PC-3 (cell line): ENCODE data around the gene ARMC3. TPM values are rescaled to one million over a fixed set of nuclear protein-coding genes. Genes with fewer than 3 reads are reported as not detected.

Source experiments
- ATAC-seq: fragments of 200-7000 bp; cut with Tn5 transposase; 2 replicates; pipeline ENCODE4 v1.9.1; 2020; ENCODE audit warnings: mild to moderate bottlenecking, moderate library complexity
- BruUV-seq: library from RNA; stranded (reverse); fragments of 400-500 nt; replicated peaks from 2 replicates; lab custom pipeline; 2021; lab: Mats Ljungman, UMichigan
- CTCF ChIA-PET: fragments of 300-600 bp; sonication (Branson Sonifier 250); formaldehyde crosslinking; loops from one replicate; lab custom pipeline; 2022; ENCODE audit warnings: antibody characterized with exemption; lab: Charles Lee
- POLR2A ChIA-PET: fragments of 300-600 bp; sonication (Branson Sonifier 250); formaldehyde crosslinking; loops from one replicate; lab custom pipeline; 2022; ENCODE audit warnings: antibody characterized with exemption; ENCODE audit not compliant: unreplicated experiment; lab: Charles Lee
- DNase-seq: peaks from one replicate; pipeline ENCODE4 v3.0.0-alpha.2; 2015
- H2AFZ ChIP-seq: fragments of 300-600 bp; sonication (generic); 2 replicates; pipeline ENCODE4 v1.6.0; 2016; ENCODE audit warnings: antibody characterized with exemption, low read length
- H3F3A ChIP-seq: fragments of 300-600 bp; sonication (generic); one replicate; pipeline ENCODE4 v1.6.0; 2017; ENCODE audit warnings: antibody characterized with exemption, low read length, control low read depth, mild to moderate bottlenecking; ENCODE audit not compliant: unreplicated experiment
- H3K27ac ChIP-seq: fragments of 300-600 bp; sonication (generic); 2 replicates; pipeline ENCODE4 v1.5.1; 2016; ENCODE audit warnings: mild to moderate bottlenecking, low read length
- H3K27me3 ChIP-seq: fragments of 300-600 bp; sonication (generic); 2 replicates; pipeline ENCODE4 v1.6.1; 2016; ENCODE audit warnings: low read length, mixed read lengths
- H3K36me3 ChIP-seq: fragments of 300-600 bp; sonication (generic); 2 replicates; pipeline ENCODE4 v1.6.1; 2016; ENCODE audit warnings: low read depth, mixed run types, low read length, mixed read lengths
- H3K4me1 ChIP-seq: fragments of 300-600 bp; sonication (generic); 2 replicates; pipeline ENCODE4 v1.5.1; 2016; ENCODE audit warnings: low read length; ENCODE audit not compliant: insufficient read depth
- H3K4me2 ChIP-seq: fragments of 300-600 bp; sonication (generic); 2 replicates; pipeline ENCODE4 v1.6.0; 2016; ENCODE audit warnings: low read length
- H3K4me3 ChIP-seq: fragments of 300-600 bp; sonication (generic); 2 replicates; pipeline ENCODE4 v1.5.1; 2016; ENCODE audit warnings: mild to moderate bottlenecking, low read length, mixed read lengths
- H3K79me2 ChIP-seq: fragments of 300-600 bp; sonication (generic); 2 replicates; pipeline ENCODE4 v1.6.1; 2017; ENCODE audit warnings: low read length, mixed read lengths
- H3K9ac ChIP-seq: fragments of 300-600 bp; sonication (generic); 2 replicates; pipeline ENCODE4 v1.6.0; 2016; ENCODE audit warnings: mild to moderate bottlenecking, low read length
- H3K9me2 ChIP-seq: fragments of 300-600 bp; sonication (generic); replicated peaks from 2 replicates; pipeline ENCODE4 v1.6.1; 2016; ENCODE audit warnings: mixed run types, low read length, mixed read lengths
- H3K9me3 ChIP-seq: fragments of 300-600 bp; sonication (generic); 2 replicates; pipeline ENCODE4 v1.6.1; 2016; ENCODE audit warnings: low read length, mixed read lengths
- H4K20me1 ChIP-seq: fragments of 300-600 bp; sonication (generic); 2 replicates; pipeline ENCODE4 v1.6.1; 2016; ENCODE audit warnings: low read length, mixed read lengths
- EZH2 ChIP-seq: fragments of 300-600 bp; sonication (generic); IDR thresholded peaks from one replicate; pipeline ENCODE4 v1.6.1; 2017; ENCODE audit warnings: antibody characterized with exemption, mild to moderate bottlenecking, low read length; ENCODE audit not compliant: unreplicated experiment
- EZH2phosphoT487 ChIP-seq: fragments of 300-600 bp; sonication (generic); IDR thresholded peaks from 2 replicates; pipeline ENCODE4 v1.6.1; 2018; ENCODE audit warnings: mild to moderate bottlenecking, antibody characterized with exemption, low read length, borderline replicate concordance
- intact Hi-C: fragments of 100-400 bp; cut with micrococcal nuclease; formaldehyde crosslinking; loops from 2 replicates; pipeline ENCODE4 v1.9.0; 2023
- total RNA-seq: library from RNA; depleted of rRNA; stranded (reverse); fragments of >200 nt; gene quantifications from 2 replicates; pipeline ENCODE4 v1.2.3, GENCODE V29; 2014
- TF ChIP-seq, protein P1 (sequence below): fragments of 300-600 bp; sonication (generic); conservative IDR thresholded peaks from 2 replicates; pipeline ENCODE4 v1.5.1; 2017; ENCODE audit warnings: antibody characterized with exemption, low read depth, mild to moderate bottlenecking, low read length

Gene ARMC3
- total RNA-seq, 1 experiment from 2014 or later, result 0.18 TPM

DNA sequence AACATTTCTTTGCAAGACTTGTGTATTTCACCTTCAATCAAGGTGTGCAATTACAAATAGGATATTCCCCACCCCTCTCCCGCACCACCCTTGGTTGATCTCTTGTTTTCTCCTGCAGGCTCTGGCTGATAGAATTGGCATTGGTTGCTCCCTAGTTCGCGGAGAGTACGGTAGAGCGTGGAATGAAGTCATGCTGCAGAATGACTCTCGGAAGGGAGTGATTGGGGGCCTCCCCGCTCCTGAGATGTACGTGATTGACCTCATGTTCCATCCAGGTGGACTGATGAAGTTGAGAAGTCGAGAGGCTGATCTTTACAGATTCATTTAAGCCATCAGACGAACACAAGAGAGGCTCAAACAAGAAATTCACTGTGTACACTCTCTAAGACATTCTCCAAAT, 109.3 kb downstream of the ARMC3 start:
- no peak overlapping the region for H3K4me3 ChIP-seq
- no peaks in the 10 kb centered on the region for H3K9me3 ChIP-seq
- no peaks in the 10 kb centered on the region for H3K9me2 ChIP-seq
- TF ChIP-seq, protein P1, sequence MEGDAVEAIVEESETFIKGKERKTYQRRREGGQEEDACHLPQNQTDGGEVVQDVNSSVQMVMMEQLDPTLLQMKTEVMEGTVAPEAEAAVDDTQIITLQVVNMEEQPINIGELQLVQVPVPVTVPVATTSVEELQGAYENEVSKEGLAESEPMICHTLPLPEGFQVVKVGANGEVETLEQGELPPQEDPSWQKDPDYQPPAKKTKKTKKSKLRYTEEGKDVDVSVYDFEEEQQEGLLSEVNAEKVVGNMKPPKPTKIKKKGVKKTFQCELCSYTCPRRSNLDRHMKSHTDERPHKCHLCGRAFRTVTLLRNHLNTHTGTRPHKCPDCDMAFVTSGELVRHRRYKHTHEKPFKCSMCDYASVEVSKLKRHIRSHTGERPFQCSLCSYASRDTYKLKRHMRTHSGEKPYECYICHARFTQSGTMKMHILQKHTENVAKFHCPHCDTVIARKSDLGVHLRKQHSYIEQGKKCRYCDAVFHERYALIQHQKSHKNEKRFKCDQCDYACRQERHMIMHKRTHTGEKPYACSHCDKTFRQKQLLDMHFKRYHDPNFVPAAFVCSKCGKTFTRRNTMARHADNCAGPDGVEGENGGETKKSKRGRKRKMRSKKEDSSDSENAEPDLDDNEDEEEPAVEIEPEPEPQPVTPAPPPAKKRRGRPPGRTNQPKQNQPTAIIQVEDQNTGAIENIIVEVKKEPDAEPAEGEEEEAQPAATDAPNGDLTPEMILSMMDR, result no peak
- TF ChIP-seq EZH2, result no peak
- no peak for TF ChIP-seq EZH2phosphoT487
- POLR2A ChIA-PET, result no interaction called here
- no peaks in the 10 kb centered on the region for H3K4me1 ChIP-seq
- no peak overlapping the region for H3K27ac ChIP-seq
- ATAC-seq (no peak), DNase-seq (no peak)
- H3K79me2 ChIP-seq, result no peaks in the 10 kb centered on the region
- intact Hi-C loops, result no loop called here
- H3K27me3 ChIP-seq, result no peaks in the 10 kb centered on the region
- H3K36me3 ChIP-seq, result no peaks in the 10 kb centered on the region
- H2AFZ ChIP-seq, result no peak overlapping the region
- H3K4me2 ChIP-seq, result no peak overlapping the region
- H4K20me1 ChIP-seq, result no peaks in the 10 kb centered on the region
- BruUV-seq, result no TSS peak
- CTCF ChIA-PET, result no interaction called here
- H3K9ac ChIP-seq, result no peak overlapping the region
- no peaks in the 10 kb centered on the region for H3F3A ChIP-seq

DNA sequence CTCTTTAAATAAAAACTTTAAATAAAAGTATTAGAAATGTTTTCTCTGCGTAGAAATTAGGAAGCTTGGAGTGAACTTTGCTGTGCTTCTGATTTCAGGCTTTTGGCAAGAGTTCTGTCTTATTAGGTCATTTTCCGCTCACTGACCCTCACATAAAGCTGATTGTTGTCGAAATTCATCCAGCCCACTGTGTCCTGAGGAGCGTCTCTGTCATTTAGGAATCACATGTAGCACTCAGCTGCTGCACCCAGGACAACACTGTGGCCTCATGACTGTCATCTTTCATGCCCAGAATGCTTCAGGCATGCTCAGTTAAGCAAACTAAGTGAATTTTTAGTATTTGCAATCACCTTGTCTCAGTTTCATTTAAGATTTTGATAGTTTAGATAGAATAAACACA, 109.7 kb downstream of the ARMC3 start:
- ChIA-PET POLR2A (no interaction called here), CTCF (no interaction called here)
- Histone ChIP-seq H3K79me2 (no peaks in the 10 kb centered on the region), H3K4me2 (no peak overlapping the region), H3K9me2 (no peaks in the 10 kb centered on the region), H3K9ac (no peak overlapping the region), H3K4me3 (no peak overlapping the region), H3K27ac (no peak overlapping the region), H2AFZ (no peak overlapping the region), H3K27me3 (no peaks in the 10 kb centered on the region), H3K9me3 (no peaks in the 10 kb centered on the region), H3F3A (no peaks in the 10 kb centered on the region), H3K36me3 (no peaks in the 10 kb centered on the region), H4K20me1 (no peaks in the 10 kb centered on the region), H3K4me1 (no peaks in the 10 kb centered on the region)
- ATAC-seq, result no peak
- no peak for DNase-seq
- intact Hi-C loops, result no loop called here
- TF ChIP-seq, protein P1, result no peak
- no peak for TF ChIP-seq EZH2phosphoT487
- TF ChIP-seq EZH2, result no peak
- no TSS peak for BruUV-seq

- Histone ChIP-seq H3K4me1 (no peaks in the 10 kb centered on the region), H3K9me2 (no peaks in the 10 kb centered on the region), H2AFZ (no peak overlapping the region), H3K27ac (no peak overlapping the region), H3K36me3 (no peaks in the 10 kb centered on the region), H3K4me3 (no peak overlapping the region), H3K9me3 (no peaks in the 10 kb centered on the region), H3F3A (no peaks in the 10 kb centered on the region), H3K4me2 (no peak overlapping the region), H3K79me2 (no peaks in the 10 kb centered on the region), H3K27me3 (no peaks in the 10 kb centered on the region), H4K20me1 (no peaks in the 10 kb centered on the region), H3K9ac (no peak overlapping the region)
- intact Hi-C loops, result no loop called here
- CTCF ChIA-PET, result no interaction called here
- POLR2A ChIA-PET, result no interaction called here
- no TSS peak for BruUV-seq
- no peak for ATAC-seq
- no peak for TF ChIP-seq EZH2
- TF ChIP-seq, protein P1, result no peak
- no peak for TF ChIP-seq EZH2phosphoT487
- DNase-seq, result no peak
Measured at GRCh38 chr10:23038172-23038571, 110.3 kb downstream of the ARMC3 start.
